SKM-1 treated with dmso at 0.1 percent for 144 hours (cell line): Measurements from ENCODE around the gene SLX1A.
"Not testable (repeated sequence)": the region's sequence is repeated elsewhere in the genome, so short reads cannot be mapped to it uniquely, and the experiment has no call there.

Experiments
- DNase-seq: peaks from one replicate; lab custom pipeline; 2025; ENCODE audit not compliant: unreplicated experiment; lab: John Stamatoyannopoulos, UW

Gene SLX1A

GRCh38 chr16:30193615-30194014, at the start of gene SLX1A, which contains the start of gene BOLA2B:
SLX1A (plus strand) TSS chr16:30193875; CDS start chr16:30194085, 210 bp downstream.
BOLA2B (minus strand) TSS chr16:30193666; CDS start chr16:30193595, 71 bp downstream.
- not testable (repeated sequence) for DNase-seq

- no peak for DNase-seq
Observed at GRCh38 chr16:30144017-30144416, 49.7 kb upstream of the SLX1A start.

- DNase-seq, result no peak
Observed at GRCh38 chr16:30144917-30145316, 48.8 kb upstream of the SLX1A start.

DNA sequence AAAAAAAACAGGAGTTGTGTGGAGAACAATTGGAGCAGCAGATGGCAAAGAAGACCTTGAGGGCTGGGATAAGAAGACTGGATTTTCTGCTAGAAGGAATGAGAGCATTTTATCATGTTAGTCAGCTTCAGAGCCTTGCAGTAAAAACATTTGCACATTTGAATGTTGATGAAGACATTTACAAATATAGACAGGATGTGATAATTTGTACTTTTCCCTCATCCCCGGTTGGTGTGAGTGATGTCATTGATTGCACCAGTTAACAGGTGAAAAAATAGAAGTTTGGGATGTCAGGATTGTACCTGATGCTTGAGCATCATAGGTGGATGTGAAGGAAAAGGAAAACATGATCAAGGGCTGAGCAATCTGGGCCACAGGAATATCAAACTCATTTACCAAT, 48.0 kb upstream of the SLX1A start:
- no peak for DNase-seq

- DNase-seq, result no peak
Observed at GRCh38 chr16:30147843-30148510, 45.7 kb upstream of the SLX1A start.

- peak; percentile 57 for DNase-seq
Observed at GRCh38 chr16:30149250-30149930, 44.3 kb upstream of the SLX1A start.

DNA sequence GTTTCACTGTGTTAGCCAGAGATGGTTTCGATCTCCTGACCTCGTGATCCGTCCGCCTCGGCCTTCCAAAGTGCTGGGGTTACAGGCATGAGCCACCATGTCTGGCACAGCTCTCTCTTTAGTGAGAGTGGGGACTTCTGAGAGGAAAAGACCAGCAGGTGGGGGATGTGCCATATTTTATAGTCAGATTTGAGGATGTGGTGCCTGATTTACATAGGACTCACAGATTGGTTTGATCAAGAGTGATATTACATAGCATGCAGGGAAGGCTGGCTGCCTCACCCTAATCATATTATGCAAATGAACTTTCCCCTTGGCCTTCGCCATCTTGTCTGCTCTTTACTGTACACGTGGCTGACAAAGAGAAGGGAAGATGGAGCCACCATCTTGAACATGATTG, 42.6 kb upstream of the SLX1A start:
- no peak for DNase-seq

DNA sequence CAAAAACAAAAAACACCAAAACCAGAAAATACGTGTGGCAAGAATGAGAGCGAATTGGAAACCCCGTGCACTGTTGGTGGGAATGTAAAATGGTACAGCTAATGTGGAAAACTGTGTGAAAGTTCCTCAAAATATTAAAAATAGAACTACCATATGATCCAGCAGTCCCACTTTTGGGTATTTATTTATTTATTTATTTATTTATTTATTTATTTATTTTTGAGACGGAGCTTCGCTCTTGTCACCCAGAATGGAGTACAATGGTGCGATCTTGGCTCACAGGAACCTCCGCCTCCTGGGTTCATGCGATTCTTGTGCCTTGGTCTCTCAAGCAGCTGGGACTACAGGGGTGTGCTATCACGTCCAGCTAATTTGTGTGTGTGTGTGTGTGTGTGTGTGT, 41.2 kb upstream of the SLX1A start:
- no peak for DNase-seq

DNA sequence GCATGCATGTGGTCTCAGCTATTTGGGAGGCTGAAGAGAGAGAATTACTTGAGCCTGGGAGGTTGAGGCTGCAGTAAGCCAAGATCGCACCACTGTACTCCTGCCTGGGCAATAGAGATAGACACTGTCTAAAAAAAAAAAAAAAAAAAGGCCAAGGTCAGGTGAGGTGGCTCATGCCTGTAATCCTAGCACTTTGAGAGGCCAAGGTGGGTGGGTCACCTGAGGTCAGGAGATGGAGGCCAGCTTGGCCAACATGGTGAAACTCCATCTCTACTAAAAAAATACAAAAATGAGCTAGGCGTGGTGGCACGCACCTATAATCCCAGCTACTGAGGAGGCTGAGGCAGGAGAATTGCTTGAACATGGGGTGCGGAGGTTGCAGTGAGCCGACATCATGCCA, 38.5 kb upstream of the SLX1A start:
- no peak for DNase-seq

GRCh38 chr16:30157214-30157613, 36.5 kb upstream of the SLX1A start:
- DNase-seq, result no peak

DNA sequence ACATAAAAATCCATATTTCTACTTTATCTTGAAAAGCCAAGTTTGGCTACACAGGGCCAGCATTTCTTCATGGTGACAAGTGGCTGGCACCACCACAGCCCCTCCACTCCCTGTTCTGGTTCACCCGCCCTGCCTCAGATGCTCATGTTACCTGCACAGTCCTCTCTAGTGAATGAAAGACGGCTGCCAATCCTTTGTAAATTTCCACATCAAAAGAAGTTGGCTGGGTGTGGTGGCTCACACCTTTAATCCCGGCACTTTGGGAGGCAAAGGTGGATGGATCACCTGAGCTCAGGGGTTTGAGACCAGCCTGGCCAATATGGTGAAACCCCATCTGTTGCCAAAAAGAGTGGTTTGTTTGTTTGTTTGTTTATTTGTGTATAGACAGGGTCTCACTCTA, 30.1 kb upstream of the SLX1A start:
- DNase-seq, result no peak

DNA sequence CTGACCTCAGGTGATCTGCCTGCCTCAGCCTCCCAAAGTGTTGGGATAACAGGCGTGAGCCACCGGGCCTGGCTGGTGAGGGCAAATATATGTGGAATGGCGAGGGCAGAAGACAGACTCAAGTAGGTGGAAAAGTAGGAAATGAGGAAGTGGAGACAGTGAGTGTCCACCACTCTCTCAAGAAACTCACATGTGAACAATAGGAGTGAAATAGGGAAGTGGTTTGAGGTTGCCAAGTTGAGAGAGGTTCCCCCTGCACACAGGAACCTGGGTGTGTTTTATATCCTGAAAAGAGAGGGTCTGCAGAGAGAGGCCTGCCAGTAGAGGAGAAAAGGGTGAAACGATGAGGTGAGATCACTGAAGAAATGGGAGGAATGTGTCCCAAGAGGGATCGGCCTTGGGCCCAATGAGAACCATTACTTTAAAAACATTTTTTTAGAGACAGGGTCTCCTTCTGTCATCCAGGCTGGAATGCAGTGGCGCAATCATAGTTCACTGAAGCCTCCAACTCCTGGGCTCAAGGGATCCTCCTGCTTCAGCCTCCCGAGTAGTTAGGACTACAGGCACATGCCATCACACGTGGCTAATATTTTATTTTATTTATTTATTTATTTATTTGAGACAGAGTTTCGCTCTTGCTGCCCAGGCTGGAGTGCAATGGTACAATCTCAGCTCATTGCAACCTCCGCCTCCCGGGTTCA, 27.3 kb upstream of the SLX1A start:
- DNase-seq, result peak; percentile 99

GRCh38 chr16:30168746-30169145, 24.9 kb upstream of the SLX1A start:
- DNase-seq, result not testable (repeated sequence)

DNA sequence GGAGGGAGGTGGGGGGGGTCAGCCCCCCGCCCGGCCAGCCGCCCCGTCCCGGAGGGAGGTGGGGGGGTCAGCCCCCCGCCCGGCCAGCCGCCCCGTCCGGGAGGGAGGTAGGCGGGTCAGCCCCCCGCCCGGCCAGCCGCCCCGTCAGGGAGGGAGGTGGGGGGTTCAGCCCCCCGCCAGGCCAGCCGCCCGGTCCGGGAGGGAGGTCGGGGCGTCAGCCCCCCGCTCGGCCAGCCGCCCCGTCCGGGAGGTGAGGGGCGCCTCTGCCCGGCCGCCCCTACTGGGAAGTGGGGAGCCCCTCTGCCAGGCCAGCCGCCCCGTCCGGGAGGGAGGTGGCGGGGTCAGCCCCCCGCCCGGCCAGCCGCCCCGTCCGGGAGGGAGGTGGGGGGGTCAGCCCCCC, 24.3 kb upstream of the SLX1A start:
- not testable (repeated sequence) for DNase-seq

- not testable (repeated sequence) for DNase-seq
Observed at GRCh38 chr16:30170145-30170544, 23.5 kb upstream of the SLX1A start.

DNA sequence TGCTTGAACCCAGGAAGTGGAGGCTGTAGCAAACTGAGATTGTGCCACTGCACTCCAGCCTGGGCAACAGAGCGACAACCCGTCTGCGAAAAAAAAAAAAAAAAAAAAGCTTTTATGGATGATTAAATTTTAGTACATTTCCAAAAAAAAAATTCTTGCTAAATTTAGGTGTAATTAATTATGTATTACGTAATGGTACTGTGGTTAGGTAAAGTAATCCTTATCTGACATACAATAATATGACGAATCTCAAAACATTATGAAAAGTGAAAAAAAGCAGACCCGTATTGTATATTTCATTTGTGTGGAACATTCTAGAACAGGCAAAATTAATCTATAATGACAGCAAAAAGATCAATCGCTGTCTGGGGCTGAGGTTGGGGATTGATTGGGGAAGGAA, 20.6 kb upstream of the SLX1A start:
- no peak for DNase-seq

- DNase-seq, result not testable (repeated sequence)
Observed at GRCh38 chr16:30176876-30177275, 16.8 kb upstream of the SLX1A start.

DNA sequence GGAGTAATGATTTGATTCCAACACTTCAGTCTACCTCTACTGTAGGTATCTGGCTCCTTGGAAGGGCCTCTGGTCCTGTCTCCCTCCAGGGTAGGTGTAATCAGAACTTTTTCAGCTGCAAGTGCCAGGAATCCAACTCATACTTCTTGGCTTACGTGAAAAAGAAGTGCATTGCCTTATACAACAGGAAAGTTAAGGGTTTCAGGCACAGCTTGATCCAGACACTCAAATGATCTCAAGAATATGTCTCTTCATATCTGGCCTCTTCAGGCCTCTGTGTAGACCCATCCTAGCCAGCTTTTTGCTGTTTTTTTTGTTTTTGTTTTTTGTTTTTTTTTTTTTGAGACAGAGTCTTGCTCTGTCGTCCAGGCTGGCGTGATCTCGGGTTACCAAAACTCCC, 14.5 kb upstream of the SLX1A start:
- DNase-seq, result no peak

GRCh38 chr16:30179931-30180330, 13.7 kb upstream of the SLX1A start:
- no peak for DNase-seq

DNA sequence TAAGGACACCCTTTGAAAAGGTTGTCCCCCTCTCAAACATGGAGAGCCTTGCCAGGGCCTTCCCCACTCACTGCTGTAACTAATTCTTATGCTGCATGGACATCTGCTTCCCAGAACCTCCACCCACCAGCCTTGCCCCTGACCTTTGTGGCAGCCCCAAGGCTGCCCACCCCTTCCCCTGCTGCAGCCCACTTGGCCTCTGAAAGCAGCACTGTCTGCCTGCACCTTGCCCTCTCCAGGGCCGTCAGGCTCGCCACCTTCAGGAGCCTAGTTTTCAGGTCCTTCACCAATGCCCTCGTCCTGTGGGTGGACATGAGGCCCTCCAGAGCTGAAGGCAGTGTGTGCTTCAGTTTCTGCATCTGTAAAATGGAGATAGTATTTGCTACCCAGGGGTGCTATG, 12.9 kb upstream of the SLX1A start:
- DNase-seq, result no peak

DNA sequence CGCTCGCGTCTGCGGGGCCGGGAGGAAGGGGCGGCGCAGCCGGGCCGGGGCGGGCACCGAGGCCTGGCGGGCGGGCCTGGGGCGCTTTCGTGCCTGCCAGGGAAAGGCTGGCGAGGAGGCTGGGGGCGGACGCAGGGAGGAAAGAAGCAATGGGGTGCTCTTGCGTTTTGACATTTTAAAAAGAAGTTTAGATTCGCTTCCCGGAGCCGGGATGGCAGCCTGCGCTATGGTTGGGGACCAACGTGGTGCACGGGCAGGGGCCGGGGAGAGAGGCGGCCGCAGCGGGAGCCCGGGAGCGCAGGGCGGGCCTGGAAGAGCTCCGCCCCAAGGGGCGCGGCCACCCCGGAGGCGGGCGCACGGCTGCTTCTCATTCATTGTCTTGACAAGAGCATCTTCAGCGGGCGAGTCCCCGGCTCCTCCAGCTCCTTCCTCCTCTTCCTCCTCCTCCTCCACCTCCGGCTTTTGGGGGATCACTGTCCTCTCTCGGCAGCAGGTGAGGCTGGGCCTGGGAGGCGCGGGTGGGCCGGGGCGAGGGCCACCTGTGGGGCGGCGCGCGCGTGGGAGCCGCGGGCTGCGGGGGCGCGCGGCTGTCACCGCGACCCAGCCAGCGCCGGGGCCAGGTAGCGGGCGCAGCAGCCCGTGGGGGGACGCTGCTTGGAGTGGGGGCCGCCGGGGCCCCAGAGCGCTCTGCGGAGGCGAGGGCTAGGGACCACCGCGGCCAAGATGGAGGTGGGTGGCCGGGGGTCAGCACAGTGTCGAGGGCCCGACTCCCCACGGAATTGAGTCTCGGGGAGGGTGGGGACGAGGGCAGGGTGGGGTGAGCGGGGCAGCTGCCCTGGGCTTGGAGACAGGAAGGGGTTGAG, 10.2 kb upstream of the SLX1A start, which contains the start of gene CORO1A:
TSS of gene CORO1A (plus strand) at position 370 of the 863 bp plus-strand sequence. CDS start 1,608 bp downstream, outside the sequence.
- DNase-seq, result peak; percentile 86
